ENCODE results near the gene CUBN. TPM values are rescaled to one million over a fixed set of nuclear protein-coding genes. Genes with fewer than 3 reads are reported as not detected.

CUBN gene
- total RNA-seq, 1 donor from 2014 or later, result 2.7 TPM

DNA sequence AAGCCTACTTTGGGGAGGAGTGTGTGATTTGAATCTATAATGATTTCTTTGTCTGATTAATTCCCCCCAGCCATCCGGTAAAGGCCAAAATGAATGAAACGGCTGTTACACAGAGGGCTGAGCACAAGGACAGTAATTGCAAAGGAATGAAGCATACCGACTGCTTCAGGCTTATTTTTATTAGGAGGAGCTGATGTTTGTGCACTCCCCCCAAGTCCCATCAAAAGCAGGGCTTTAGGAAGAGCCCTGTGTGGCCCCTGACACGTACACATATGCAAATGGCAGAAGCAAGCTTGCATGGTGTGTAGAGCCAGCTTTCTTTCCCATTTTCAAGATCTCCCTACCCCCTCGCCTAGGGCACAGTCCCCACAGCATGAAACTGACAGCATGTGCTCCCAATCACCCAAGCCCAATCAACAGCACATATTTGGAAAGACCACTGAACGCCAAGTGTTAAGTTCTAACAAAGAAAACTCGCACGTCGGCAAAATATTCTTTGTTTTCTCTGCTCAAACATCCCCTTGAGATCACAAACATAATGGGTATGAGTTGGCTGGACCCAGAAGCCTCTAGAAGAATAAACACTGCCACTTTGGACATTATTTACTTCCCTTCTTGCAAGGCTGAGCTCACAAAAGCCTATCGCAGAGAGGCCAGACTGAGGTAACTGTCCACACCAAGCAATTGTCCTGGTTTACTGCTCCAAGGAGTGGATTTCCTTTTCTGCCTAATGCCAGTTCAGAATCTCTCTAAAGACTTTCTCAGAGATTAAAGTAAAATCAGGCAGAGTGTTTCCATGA, 143.0 kb downstream of the CUBN start:
- peak overlapping the region; percentile 36 for H3K4me3 Mint-ChIP-seq (ENCODE audit: unreplicated experiment)
- H4K20me1 ChIP-seq (ENCODE audit: insufficient read depth, low read length), result no peaks in the 10 kb centered on the region
- H3K9ac ChIP-seq (ENCODE audit: low read length), result peak overlapping the region; percentile 88
- peak overlapping the region; percentile 100 for H3K27ac ChIP-seq (ENCODE audit: low read depth, low read length)
- DNase-seq (ENCODE audit: low read depth) (peak; percentile 95), FAIRE-seq (peak; percentile 89)
- peak overlapping the region; percentile 99 for H3K27ac Mint-ChIP-seq (ENCODE audit: unreplicated experiment)
- H3K4me2 ChIP-seq (ENCODE audit: low read length), result peak overlapping the region; percentile 80
- no peaks in the 10 kb centered on the region for H3K79me2 ChIP-seq (ENCODE audit: insufficient read depth, low read length)
- no peaks in the 10 kb centered on the region for H3K36me3 Mint-ChIP-seq (ENCODE audit: low read depth, unreplicated experiment)
- H3K9me3 Mint-ChIP-seq (ENCODE audit: unreplicated experiment), result no peaks in the 10 kb centered on the region
- no peaks in the 10 kb centered on the region for H3K9me3 ChIP-seq (ENCODE audit: insufficient read depth, low read depth, low read length)
- H3K4me3 ChIP-seq (ENCODE audit: insufficient read depth, low read depth, low read length), result peak overlapping the region; percentile 11
- H3K27me3 Mint-ChIP-seq (ENCODE audit: low read depth, unreplicated experiment), result no peaks in the 10 kb centered on the region
- H3K4me1 ChIP-seq (ENCODE audit: insufficient read depth, low read length), result peaks cover 27% of the 10 kb centered on the region
- TF ChIP-seq, protein P1, sequence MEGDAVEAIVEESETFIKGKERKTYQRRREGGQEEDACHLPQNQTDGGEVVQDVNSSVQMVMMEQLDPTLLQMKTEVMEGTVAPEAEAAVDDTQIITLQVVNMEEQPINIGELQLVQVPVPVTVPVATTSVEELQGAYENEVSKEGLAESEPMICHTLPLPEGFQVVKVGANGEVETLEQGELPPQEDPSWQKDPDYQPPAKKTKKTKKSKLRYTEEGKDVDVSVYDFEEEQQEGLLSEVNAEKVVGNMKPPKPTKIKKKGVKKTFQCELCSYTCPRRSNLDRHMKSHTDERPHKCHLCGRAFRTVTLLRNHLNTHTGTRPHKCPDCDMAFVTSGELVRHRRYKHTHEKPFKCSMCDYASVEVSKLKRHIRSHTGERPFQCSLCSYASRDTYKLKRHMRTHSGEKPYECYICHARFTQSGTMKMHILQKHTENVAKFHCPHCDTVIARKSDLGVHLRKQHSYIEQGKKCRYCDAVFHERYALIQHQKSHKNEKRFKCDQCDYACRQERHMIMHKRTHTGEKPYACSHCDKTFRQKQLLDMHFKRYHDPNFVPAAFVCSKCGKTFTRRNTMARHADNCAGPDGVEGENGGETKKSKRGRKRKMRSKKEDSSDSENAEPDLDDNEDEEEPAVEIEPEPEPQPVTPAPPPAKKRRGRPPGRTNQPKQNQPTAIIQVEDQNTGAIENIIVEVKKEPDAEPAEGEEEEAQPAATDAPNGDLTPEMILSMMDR (IDR thresholded peaks at IDR 0.05; ENCODE audit: insufficient read depth, low read depth, low read length), result no peak
- no peak for TF ChIP-seq EZH2 (IDR thresholded peaks at IDR 0.05; ENCODE audit: insufficient read depth, low read length)
- peak overlapping the region; percentile 11 for H2AFZ ChIP-seq (ENCODE audit: low read depth, low read length)
- H3K4me1 Mint-ChIP-seq (ENCODE audit: low read depth, unreplicated experiment), result peaks cover 32% of the 10 kb centered on the region
- no peaks in the 10 kb centered on the region for H3K36me3 ChIP-seq (ENCODE audit: insufficient read depth, low read length)
- H3K27me3 ChIP-seq (ENCODE audit: insufficient read depth, low read length), result no peaks in the 10 kb centered on the region

DNA sequence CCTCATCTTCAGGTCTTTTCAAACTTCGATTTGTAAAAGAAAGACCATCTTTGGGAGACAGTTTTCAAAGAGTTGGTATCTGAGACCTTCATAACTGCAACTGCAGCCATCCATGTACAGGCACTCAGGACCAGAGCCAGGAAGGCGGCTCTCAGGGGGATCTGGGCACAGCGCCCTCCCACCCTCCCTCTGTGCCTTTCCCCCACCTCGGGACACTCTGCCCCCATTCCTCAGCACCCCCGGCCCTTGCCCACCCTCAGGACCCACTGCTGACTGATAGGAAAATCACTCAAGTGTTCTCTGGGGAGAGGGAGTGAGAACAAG, 143.6 kb downstream of the CUBN start:
- Histone ChIP-seq H3K9ac (ENCODE audit: low read length) (peak overlapping the region; percentile 88), H3K4me1 (ENCODE audit: insufficient read depth, low read length) (peaks cover 27% of the 10 kb centered on the region)
- no peak for FAIRE-seq

More for the DNA sequence above, 143.6 kb downstream of the CUBN start:
- Mint-ChIP-seq H3K27ac (ENCODE audit: unreplicated experiment) (peak overlapping the region; percentile 99), H3K36me3 (ENCODE audit: low read depth, unreplicated experiment) (no peaks in the 10 kb centered on the region), H3K27me3 (ENCODE audit: low read depth, unreplicated experiment) (no peaks in the 10 kb centered on the region), H3K4me3 (ENCODE audit: unreplicated experiment) (no peak overlapping the region), H3K9me3 (ENCODE audit: unreplicated experiment) (no peaks in the 10 kb centered on the region), H3K4me1 (ENCODE audit: low read depth, unreplicated experiment) (peaks cover 32% of the 10 kb centered on the region)
- Histone ChIP-seq H2AFZ (ENCODE audit: low read depth, low read length) (peak overlapping the region; percentile 20), H3K4me3 (ENCODE audit: insufficient read depth, low read depth, low read length) (no peak overlapping the region), H3K4me2 (ENCODE audit: low read length) (peak overlapping the region; percentile 80), H3K79me2 (ENCODE audit: insufficient read depth, low read length) (no peaks in the 10 kb centered on the region), H3K27me3 (ENCODE audit: insufficient read depth, low read length) (no peaks in the 10 kb centered on the region), H3K9me3 (ENCODE audit: insufficient read depth, low read depth, low read length) (no peaks in the 10 kb centered on the region), H4K20me1 (ENCODE audit: insufficient read depth, low read length) (no peaks in the 10 kb centered on the region), H3K27ac (ENCODE audit: low read depth, low read length) (peak overlapping the region; percentile 100), H3K36me3 (ENCODE audit: insufficient read depth, low read length) (no peaks in the 10 kb centered on the region)
- TF ChIP-seq, protein P1 (IDR thresholded peaks at IDR 0.05; ENCODE audit: insufficient read depth, low read depth, low read length), result no peak
- TF ChIP-seq EZH2 (IDR thresholded peaks at IDR 0.05; ENCODE audit: insufficient read depth, low read length), result no peak
- no peak for DNase-seq (ENCODE audit: low read depth)

All from astrocyte (in vitro differentiated cells and primary cell).